Activated CD8-positive, alpha-beta memory T cell treated with anti-CD3 and anti-CD28 coated beads, Interleukin-2, amount 50 U/mL, for 24 hours (primary cell): ENCODE measurements around the gene PIGH.
"Not testable (repeated sequence)": the region's sequence is repeated elsewhere in the genome, so short reads cannot be mapped to it uniquely, and the experiment has no call there.

Source experiments
- DNase-seq: peaks from one replicate; pipeline ENCODE4 v3.0.0-alpha.2; 2020; ENCODE audit errors: extremely low read depth

Gene PIGH

DNA sequence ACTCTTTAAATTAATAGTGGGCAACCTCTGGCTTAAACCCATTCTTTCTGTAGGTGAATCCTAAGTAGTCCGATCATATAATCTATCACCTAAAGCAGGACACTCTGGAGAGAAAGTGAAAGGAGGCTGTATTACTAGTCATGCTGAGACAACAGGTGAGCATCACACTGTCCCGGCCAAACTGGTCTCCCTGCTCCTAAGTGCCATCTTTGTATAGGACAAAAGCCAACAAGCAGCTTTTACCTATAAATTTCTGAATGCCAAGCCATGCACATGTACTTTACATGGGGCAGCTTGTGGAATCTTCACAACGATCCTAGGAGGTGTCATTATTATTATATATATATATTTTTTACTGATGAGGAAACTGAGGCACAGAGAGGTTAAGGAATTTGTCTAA, 48.9 kb downstream of the PIGH start:
- DNase-seq: no peak

DNA sequence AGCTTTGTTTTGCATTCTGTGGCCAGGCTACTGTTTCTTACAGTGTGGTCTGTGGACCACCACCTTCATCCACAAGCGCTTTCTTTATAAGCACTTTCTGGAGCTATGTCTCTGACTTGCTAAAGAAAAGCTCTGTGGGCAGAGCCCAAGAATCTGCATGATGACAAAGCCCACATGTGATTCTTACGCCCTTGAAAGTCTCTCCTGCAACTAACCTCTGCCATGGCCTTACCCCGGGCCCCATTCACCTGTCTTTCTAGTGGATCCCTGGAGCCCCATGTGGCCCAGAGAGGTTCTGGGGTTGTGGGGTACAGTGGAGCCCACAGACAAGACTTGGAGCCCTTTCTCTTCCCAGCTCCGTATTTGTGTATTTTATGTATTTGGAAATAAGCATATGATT, 50.3 kb downstream of the PIGH start:
- DNase-seq: no peak

DNA sequence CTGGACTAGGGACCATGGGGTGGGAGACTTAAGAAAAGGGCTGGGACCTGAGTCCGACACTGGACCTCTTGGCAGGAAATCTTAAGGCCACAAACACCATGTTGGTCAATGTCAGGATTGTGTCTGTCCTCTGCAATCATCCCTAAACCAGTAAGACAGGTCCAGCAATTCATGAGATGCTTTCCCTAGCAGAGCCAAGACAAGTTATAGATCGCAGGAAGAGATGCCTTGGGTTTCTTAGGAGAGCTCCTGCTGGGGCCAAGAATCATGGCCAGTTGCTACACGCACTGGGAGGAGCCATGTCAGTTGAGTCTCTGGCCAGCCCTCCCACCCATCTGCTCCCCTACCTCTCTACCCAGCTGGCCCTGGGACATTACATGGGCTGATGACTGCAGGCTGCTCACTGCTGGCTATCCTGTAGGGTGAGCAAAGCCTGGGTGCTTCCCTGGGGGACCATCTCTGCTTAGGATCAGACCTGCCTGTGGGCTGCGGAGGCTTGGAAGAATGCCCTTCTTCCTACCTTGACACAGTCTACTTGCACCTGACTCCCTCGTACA, 52.8 kb downstream of the PIGH start:
- no peak for DNase-seq

DNA sequence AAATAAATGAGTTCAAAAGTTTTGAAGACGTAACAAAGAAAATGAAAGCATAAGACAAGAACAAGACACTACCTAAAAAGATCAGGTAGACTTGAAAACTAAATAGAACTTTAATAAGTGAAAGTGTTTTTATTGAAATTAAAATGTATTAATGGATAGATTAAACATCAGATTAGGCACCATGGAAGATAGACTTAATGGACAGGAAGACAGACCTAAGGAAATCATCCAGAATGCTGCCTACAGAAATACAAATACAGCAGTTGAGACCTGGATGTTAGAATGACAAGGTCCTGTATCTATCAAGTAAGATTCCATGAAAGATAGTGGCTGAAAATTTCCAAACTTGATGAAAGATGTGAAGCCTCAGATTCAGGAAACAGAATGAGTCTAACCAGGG, 55.5 kb downstream of the PIGH start:
- no peak for DNase-seq

DNA sequence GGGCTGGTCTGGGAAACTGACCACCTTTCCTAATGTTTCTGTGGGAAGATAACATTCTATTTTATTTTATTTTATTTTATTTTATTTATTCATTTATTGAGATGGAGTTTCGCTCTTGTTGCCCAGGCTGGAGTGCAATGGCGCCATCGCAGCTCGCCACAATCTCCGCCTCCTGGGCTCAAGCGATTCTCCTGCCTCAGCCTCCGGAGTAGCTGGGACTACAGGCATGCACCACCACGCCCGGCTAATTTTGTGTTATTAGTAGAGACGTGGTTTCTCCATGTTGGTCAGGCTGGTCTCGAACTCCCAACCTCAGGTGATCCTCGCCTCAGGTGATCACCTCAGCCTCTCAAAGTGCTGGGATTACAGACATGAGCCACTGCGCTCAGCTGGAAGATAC, 57.4 kb downstream of the PIGH start:
- DNase-seq: not testable (repeated sequence)

DNA sequence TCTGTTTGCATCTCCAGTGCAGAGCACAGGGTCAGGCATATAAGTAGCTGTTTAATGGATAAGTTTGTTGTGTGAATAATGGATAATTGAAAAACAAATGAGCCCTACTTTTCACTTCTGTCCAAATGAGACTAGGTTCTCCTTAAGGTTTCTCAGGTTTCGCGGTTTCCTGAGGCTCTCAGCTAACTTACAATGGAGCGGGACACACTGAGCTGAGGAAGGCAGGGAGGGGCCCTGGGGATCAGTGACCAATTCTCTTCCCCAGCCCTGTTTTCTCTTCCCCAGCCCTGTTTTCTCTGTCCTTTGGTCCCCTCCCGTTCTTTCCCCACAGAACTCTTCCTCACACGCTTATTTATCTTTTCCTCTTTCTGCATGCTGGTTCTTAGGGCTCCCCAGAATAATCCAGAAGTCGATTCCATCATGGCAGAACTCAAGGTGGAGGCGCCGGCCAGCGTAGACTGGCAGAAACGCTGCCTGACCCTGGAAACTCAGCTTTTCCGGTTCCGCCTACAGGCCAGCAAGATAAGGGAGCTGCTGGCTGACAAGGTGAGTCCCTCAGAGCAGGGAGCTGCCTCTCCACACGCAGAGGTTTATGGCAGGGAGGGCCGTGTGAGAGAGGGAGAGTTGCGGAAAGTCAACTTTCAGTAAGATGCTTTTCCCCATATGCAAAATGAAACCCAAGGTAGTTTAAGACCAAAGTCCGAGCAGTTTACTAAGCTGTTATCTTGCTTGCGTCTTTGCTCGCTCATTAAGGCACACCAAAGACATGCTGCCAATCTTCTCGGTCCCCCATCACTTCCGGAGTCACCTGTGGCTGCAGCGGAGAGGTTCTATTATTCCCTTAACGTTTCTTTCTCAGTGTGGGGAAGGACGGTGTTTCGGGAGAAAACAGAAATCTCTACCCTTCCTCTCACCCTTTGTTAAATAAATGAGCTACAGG, 58.4 kb downstream of the PIGH start:
- no peak for DNase-seq
